ENCODE data around the gene EIF4G3. TPM values are rescaled to one million over a fixed set of nuclear protein-coding genes. Genes with fewer than 3 reads are reported as not detected.

Gene EIF4G3
- polyA plus RNA-seq, 1 donor (not counting 4 experiments of a cell fraction or from before 2014, with no cell fraction given) = 44.6 TPM

DNA sequence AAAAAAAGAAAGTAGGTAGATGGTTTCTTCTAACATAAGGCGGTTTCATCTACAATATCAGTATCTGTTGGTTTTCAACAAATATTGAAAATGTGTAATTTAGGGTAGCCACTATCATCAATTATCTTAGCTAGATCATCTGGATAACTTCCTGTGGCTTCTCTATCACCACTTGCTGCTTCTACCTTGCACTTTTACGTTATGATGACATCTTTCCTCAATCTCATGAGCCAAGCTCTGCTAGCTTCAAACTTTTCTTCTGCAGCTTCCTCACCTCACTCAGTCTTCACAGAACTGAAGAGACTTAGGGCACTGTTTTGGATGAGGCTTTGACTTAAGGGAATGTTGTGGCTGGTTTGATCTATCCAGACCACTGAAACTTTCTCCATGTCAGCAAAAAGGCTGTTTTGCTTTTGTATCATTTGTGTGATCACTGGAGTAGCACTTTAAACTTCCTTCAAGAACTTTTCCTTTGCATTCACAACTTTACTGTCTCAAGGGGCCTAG is 244.7 kb downstream of the EIF4G3 start:
- FAIRE-seq = no peak
- no peak overlapping the region for H3K9ac ChIP-seq (ENCODE audit: control insufficient read depth, extremely low read depth, insufficient read depth, low read length)
- no peak for TF ChIP-seq EZH2 (IDR thresholded peaks at IDR 0.05; ENCODE audit: low read length)
- TF ChIP-seq, protein P1, sequence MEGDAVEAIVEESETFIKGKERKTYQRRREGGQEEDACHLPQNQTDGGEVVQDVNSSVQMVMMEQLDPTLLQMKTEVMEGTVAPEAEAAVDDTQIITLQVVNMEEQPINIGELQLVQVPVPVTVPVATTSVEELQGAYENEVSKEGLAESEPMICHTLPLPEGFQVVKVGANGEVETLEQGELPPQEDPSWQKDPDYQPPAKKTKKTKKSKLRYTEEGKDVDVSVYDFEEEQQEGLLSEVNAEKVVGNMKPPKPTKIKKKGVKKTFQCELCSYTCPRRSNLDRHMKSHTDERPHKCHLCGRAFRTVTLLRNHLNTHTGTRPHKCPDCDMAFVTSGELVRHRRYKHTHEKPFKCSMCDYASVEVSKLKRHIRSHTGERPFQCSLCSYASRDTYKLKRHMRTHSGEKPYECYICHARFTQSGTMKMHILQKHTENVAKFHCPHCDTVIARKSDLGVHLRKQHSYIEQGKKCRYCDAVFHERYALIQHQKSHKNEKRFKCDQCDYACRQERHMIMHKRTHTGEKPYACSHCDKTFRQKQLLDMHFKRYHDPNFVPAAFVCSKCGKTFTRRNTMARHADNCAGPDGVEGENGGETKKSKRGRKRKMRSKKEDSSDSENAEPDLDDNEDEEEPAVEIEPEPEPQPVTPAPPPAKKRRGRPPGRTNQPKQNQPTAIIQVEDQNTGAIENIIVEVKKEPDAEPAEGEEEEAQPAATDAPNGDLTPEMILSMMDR (optimal IDR thresholded peaks at IDR 0.05 in 1 of 3, IDR thresholded peaks at IDR 0.05 in 1 of 3, conservative IDR thresholded peaks at IDR 0.05 in 1 of 3; ENCODE audit: extremely low read depth in 1 of 3, insufficient read depth in 2 of 3, low read length in 3 of 3) = no peak

DNA sequence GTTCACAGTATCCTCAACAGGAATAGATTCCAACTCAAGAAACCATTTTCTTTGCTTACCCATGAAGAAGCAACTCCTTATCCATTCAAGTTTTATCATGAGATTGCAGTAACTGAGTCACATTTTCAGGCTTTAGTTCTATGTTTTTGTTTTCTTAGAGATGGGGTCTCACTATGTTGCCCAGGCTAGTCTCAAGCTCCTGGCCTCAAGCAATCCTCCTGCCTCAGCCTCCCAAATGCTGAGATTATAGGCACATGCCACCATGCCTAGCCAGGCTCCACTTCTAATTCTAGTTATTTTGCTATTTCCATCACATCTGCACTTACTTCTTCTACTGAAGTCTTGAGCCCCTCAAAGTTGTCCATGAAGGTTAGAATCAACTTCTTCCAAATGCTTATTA is 246.3 kb downstream of the EIF4G3 start:
- Histone ChIP-seq H3K4me1 (ENCODE audit: control insufficient read depth, extremely low read depth, insufficient read depth, low read length) (no peaks in the 10 kb centered on the region), H2AFZ (ENCODE audit: control insufficient read depth, low read length) (no peak overlapping the region), H3K9me3 (ENCODE audit: control insufficient read depth, low read depth, low read length) (no peaks in the 10 kb centered on the region), H3K4me2 (ENCODE audit: control insufficient read depth, extremely low read depth, insufficient read depth, low read depth, low read length) (no peak overlapping the region), H3K27ac (ENCODE audit: control insufficient read depth, insufficient read depth, low read length) (no peak overlapping the region), H3K9me1 (ENCODE audit: control insufficient read depth, extremely low read depth, insufficient read depth, low read length) (no peaks in the 10 kb centered on the region), H3K36me3 (ENCODE audit: control insufficient read depth in 2 of 2, extremely low read depth in 1 of 2, insufficient read depth in 2 of 2, low read length in 2 of 2) (peaks cover 0 to 7% of the 10 kb centered on the region in 2 experiments), H4K20me1 (ENCODE audit: control insufficient read depth, extremely low read depth, insufficient read depth, low read length) (no peaks in the 10 kb centered on the region), H3K79me2 (ENCODE audit: control insufficient read depth, insufficient read depth, low read length) (no peaks in the 10 kb centered on the region), H3K27me3 (ENCODE audit: control insufficient read depth, extremely low read depth, insufficient read depth, low read length) (no peaks in the 10 kb centered on the region), H3K4me3 (ENCODE audit: control insufficient read depth in 2 of 3, extremely low read depth in 1 of 3, insufficient read depth in 2 of 3, low read depth in 1 of 3, low read length in 3 of 3) (no peak overlapping the region), H3K9ac (ENCODE audit: control insufficient read depth, extremely low read depth, insufficient read depth, low read length) (no peak overlapping the region)
- TF ChIP-seq EZH2 (IDR thresholded peaks at IDR 0.05; ENCODE audit: low read length) = no peak
- TF ChIP-seq, protein P1 (optimal IDR thresholded peaks at IDR 0.05 in 1 of 3, IDR thresholded peaks at IDR 0.05 in 1 of 3, conservative IDR thresholded peaks at IDR 0.05 in 1 of 3; ENCODE audit: extremely low read depth in 1 of 3, insufficient read depth in 2 of 3, low read length in 3 of 3) = no peak
- DNase-seq (ENCODE audit: low read depth, low spot score) (no peak), FAIRE-seq (no peak)
- dilution Hi-C loops (cut with MboI; ENCODE audit: extremely low pct_ligation_motif_present, low sequenced_read_pairs) = no loop called here

More for the DNA sequence above, 244.7 kb downstream of the EIF4G3 start:
- Histone ChIP-seq H3K36me3 (ENCODE audit: control insufficient read depth in 2 of 2, extremely low read depth in 1 of 2, insufficient read depth in 2 of 2, low read length in 2 of 2) (peaks cover 1 to 7% of the 10 kb centered on the region in 2 experiments), H3K9me3 (ENCODE audit: control insufficient read depth, low read depth, low read length) (no peaks in the 10 kb centered on the region), H3K27me3 (ENCODE audit: control insufficient read depth, extremely low read depth, insufficient read depth, low read length) (no peaks in the 10 kb centered on the region), H3K4me3 (ENCODE audit: control insufficient read depth in 2 of 3, extremely low read depth in 1 of 3, insufficient read depth in 2 of 3, low read depth in 1 of 3, low read length in 3 of 3) (no peak overlapping the region), H3K4me2 (ENCODE audit: control insufficient read depth, extremely low read depth, insufficient read depth, low read depth, low read length) (no peak overlapping the region), H2AFZ (ENCODE audit: control insufficient read depth, low read length) (no peak overlapping the region), H3K27ac (ENCODE audit: control insufficient read depth, insufficient read depth, low read length) (no peak overlapping the region), H3K4me1 (ENCODE audit: control insufficient read depth, extremely low read depth, insufficient read depth, low read length) (no peaks in the 10 kb centered on the region), H3K79me2 (ENCODE audit: control insufficient read depth, insufficient read depth, low read length) (no peaks in the 10 kb centered on the region), H4K20me1 (ENCODE audit: control insufficient read depth, extremely low read depth, insufficient read depth, low read length) (no peaks in the 10 kb centered on the region), H3K9me1 (ENCODE audit: control insufficient read depth, extremely low read depth, insufficient read depth, low read length) (peaks cover 2% of the 10 kb centered on the region)
- DNase-seq (ENCODE audit: low read depth, low spot score) = no peak
- dilution Hi-C loops (cut with MboI; ENCODE audit: extremely low pct_ligation_motif_present, low sequenced_read_pairs) = no loop called here
